ENCODE measurements around the gene CDKL5.

CDKL5 gene

GRCh38 chrX:18649498-18649951 lies 224.1 kb downstream of the CDKL5 start:
- no peak for DNase-seq (ENCODE audit: low read depth)

- no peak for DNase-seq (ENCODE audit: low read depth)
Measured at GRCh38 chrX:18650662-18651061, 225.3 kb downstream of the CDKL5 start.

DNA sequence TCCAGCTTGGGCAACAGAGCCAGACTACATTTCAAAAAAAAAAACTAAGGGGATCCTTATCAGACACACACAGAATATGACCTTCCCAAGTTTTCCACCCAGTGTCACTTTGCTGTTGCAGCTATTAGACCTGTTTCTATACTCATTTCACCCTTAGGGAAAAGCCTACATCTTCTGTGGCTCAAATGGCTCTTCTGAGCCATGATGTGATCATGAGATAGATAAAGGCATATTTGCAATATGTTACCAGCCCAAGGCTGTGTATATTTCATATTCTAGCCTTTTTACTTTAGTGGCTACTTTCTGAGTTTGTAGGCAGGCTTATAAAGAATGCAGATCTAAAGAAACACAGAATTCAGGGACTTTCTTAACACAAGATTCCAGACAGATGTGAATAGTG lies 227.2 kb downstream of the CDKL5 start:
- no peak for DNase-seq (ENCODE audit: low read depth)

DNA sequence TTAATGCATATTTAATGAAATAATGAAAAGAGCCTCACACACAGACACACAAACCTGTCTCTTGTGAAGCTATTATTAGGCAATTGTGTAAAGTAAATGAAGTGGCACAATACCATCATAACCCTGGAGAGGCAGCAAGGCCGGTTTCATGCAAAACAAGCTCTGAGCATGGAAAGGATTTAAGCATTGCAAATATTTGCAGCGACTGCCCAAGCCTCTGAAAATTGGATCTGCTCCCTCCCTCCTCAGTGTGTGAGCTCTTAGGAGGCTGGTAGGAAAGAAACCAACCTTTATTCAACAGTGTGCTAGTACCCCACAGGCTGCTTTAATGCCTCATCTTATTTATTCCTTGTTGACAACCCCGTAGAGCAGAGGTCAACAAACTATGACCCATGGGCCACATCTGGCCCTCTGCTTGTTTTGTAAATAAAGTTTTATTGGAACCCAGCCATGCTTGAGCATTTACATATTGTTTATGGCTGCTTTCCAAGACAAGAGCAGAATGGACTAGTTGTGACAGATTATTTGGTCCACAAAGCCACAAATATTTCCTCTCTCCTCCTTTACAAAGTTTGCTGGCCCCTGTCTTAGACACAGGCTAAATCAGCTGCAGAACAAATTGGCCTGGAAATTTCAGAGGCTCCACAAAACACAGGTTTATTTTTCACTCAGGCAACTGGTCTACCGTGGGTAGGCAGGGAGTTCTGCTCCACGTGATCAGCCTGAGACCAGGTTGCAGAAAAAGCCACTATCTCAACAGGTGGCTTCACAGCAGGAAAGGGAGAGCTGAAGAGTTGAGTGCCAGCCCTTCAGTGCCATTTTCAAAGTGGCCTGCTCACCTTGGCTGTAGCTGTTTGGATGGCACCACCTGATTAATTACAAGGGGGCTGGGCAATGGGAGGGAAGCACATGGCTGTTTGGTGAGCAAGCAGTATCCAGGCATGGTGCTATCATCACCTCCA lies 229.7 kb downstream of the CDKL5 start:
- DNase-seq (ENCODE audit: low read depth), result no peak

GRCh38 chrX:18661273-18661672 lies 235.9 kb downstream of the CDKL5 start:
- DNase-seq (ENCODE audit: low read depth), result no peak

DNA sequence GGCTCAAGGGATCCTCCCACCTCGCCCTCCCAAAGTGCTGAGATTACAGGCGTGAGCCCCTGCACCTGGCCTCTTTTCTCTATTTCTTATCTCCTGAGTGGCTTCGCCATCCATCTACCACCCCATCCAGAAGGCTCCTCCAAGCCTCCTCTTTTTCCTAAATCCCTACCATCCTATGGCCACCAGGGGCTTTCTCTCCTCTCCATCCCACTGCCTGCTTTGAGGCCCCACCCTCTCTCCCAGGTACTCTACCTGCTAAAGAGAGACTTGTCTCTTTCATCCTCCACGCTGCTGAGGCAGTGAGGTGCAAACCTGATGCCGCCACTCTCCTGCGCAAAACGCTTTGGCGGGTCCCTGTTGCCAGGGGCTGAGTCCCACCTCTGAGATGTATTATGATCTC lies 239.5 kb downstream of the CDKL5 start:
- no peak for DNase-seq (ENCODE audit: low read depth)

GRCh38 chrX:18666614-18667013 lies 241.2 kb downstream of the CDKL5 start:
- no peak for DNase-seq (ENCODE audit: low read depth)

GRCh38 chrX:18668071-18668835 lies 242.8 kb downstream of the CDKL5 start:
- DNase-seq (ENCODE audit: low read depth), result no peak

DNA sequence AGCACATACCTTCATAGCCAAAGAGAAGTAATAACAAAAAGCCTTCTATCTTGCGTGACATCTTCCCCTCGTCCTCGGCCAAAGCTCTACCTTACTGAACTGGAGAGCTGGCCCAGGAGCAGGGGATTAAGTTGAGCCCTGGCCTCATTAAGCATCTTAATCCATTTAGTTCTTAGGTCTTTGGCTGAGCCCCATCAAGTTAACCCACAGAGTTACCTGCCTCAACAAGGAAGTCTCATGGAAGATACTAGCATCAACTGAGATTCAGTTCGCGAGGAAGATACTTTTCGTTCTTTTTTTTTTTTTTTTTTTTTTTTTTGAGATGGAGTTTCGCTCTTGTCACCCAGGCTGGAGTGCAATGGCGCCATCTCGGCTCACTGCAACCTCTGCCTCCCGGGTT lies 246.6 kb downstream of the CDKL5 start, which contains the start of gene RS1:
Gene RS1, minus strand, starts transcription at position 101 of the 400 bp plus-strand sequence. Its CDS starts 40 bp downstream, at position 61.
- no peak for DNase-seq (ENCODE audit: low read depth)

- no peak for DNase-seq (ENCODE audit: low read depth)
Measured at GRCh38 chrX:18674417-18674787, 249.0 kb downstream of the CDKL5 start.

- peak; percentile 53 for DNase-seq (ENCODE audit: low read depth)
Measured at GRCh38 chrX:18674788-18675735, 249.7 kb downstream of the CDKL5 start.

- DNase-seq (ENCODE audit: low read depth), result no peak
Measured at GRCh38 chrX:18676050-18676449, 250.6 kb downstream of the CDKL5 start.

DNA sequence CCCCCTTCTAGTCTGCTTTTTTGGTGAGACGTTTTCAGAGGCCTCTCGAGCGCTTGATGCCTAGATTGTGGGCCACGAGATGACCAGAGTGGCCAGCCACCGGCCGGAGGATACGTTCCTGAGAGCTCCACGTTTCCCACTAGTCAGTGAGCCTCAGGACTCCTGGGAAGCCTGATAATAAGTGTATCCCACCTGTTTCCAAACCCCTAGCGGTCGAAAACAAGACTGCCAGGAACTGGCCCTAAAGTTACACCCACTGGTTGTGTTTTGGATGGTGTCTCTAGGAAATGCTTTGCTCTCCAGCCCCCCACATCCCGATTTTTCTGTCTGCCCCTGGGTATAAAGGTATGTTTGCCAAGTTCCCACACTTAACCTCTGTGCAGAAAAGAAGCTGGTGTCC lies 251.1 kb downstream of the CDKL5 start:
- DNase-seq (ENCODE audit: low read depth), result no peak

DNA sequence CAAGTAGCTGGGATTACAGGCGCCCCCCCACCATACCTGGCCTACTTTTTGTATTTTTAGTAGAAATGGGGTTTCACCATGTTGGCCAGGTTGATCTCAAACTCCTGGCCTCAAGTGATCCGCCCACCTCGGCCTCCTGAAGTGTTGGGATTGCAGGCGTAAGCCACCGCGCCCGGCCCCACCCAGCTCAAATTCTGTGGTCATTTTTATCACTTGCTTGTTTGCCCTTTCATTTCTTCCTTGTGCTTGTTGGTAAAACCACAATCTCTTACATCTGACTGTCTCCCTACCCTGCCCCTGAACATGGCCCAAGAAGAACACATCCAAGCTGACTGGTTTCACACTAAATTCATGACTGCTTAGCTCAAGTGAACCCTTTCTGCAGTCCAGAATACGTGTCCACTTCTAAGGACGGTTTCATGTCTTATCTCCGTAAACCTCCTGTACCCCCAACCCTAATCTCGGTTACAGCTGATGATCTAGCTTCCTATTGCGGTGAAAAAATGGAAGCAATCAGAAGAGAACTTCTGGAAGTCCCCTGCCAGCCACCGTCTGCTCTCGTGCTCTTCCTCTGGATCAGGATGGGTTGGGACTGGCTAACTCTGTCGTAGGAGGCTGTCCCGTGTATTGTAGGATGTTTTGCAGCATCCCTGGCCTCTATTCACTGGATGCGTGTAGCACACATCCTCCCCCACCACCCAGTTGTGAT lies 251.9 kb downstream of the CDKL5 start:
- DNase-seq (ENCODE audit: low read depth), result no peak

DNA sequence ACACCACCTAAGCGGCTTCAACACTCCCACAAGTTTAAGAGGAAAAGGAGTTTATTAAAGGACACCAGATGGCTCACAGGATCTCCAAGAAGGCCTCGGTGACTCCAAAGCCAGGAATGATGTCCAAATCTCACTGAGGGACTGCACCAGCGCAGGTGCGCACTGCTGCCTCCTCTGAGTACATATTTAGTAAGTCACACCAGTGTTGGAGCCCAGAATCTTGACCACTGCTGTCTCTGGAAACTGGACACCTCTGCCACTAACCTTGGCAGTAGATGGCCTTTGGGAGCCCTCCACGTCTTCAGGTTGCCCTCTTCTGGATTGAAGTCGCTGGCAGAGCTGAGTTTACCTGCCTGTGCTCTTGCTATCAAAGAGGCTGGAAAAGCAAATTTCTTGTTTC lies 256.6 kb downstream of the CDKL5 start:
- DNase-seq (ENCODE audit: low read depth), result no peak

GRCh38 chrX:18682979-18683387 lies 257.6 kb downstream of the CDKL5 start:
- no peak for DNase-seq (ENCODE audit: low read depth)

- DNase-seq (ENCODE audit: low read depth), result no peak
Measured at GRCh38 chrX:18687856-18688495, 262.6 kb downstream of the CDKL5 start.

DNA sequence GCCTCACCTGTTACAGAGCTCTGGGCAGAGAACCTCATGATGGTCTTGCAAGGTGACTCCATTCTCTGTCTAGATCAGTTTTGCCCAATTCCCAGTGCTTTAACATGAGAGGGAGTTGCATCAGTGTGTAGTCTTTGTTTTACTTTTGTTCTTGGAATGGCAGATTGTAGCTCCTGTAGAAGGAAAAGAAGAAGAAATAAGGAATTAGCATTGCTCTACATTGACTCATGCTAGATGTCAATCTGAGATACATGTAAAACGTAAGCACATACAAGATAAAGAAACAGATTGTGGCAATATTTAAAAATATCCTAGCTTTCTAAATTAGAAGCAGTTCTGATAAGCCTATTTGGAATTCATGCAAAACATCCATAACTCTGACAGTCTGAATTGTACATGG lies 266.0 kb downstream of the CDKL5 start:
- DNase-seq (ENCODE audit: low read depth), result no peak

DNA sequence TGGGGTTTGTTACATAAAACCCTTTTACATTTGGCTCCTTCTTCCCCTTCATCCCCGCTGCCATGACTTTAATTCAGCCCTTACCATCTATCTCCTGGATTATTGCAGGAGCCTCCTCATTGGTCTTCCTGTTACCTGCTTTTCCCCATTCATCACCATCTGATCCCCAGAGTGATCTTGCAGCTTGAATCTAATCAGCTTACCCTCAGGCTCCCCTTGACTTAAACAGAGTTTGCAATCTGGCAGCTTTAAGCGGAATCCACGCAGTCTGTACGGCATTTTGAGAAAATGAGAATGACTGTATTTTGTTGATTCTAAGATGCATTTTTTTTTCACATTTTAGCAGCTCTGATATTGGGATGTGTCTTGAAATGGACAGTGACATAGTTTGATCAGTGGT lies 267.1 kb downstream of the CDKL5 start:
- no peak for DNase-seq (ENCODE audit: low read depth)

GRCh38 chrX:18696653-18697052 lies 271.2 kb downstream of the CDKL5 start:
- no peak for DNase-seq (ENCODE audit: low read depth)

All from fibroblast of the conjunctiva (primary cell).